GM19193 (cell line): ENCODE data around the gene LBHD2.

Experiments
- POLR2A ChIP-seq: IDR thresholded peaks from 4 replicates; pipeline ENCODE4 v1.6.1; 2011; ENCODE audit not compliant: insufficient read depth, insufficient read length; ENCODE audit errors: extremely low read depth

The LBHD2 gene

DNA sequence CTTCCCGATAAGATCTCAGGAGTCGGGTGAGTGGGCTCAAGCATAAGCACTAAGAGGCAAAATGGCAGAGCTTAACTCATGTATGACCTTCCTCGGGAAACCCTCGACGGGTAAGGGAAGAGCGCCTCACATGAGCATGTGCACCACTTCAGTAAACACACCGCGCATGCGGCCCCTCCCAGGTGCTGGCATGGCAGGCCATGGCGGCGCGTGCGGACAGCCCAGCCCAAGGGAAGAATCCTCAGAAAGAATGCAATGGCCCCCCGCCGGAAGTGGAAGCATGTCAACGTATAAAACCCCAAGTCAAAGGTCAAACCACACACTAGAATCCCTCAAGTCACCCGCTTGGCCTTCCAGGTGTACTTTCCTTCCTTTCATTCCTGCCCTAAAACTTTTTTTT is 32.6 kb downstream of the LBHD2 start:
- no peak for TF ChIP-seq POLR2A

GRCh38 chr14:103118018-103118662 is 34.1 kb downstream of the LBHD2 start:
- TF ChIP-seq POLR2A, result no peak

GRCh38 chr14:103118663-103119404 is 34.8 kb downstream of the LBHD2 start:
- TF ChIP-seq POLR2A, result no peak

DNA sequence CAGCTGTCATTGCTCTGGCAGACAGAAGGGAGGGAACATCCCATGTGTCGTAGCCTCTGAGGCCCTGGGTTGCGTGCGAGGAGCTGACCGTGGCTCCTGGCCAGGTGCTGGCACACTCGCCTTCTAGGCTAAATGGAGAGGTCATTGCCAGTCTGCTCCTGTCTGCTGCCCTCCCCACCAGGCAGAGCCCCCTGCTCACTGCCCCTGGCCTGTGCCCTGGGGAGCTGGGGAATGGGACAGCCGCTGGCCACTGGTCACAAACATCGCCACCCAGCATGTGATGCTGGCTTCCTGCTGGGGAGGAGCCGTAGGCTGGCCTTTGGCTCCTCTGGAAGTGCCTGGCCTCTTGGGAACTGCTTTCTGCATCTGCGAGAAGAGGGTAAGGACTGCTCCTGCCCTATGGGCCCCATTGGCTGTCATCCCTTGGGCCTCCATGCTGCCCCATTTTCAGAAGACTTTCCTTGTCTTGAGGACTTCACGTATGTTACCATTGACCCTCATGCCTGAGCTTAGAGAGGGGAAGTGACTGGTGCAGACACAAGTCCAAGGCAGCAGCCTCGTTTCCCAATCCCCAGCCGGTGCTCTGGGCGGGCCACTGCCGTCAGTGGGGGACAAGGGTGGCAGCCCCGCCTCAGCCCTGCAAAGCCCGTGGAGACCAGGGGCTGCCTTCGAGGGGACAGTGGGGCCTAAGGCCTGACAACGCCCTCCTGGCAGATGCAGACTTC is 37.3 kb downstream of the LBHD2 start:
- no peak for TF ChIP-seq POLR2A

- TF ChIP-seq POLR2A, result no peak
Observed at GRCh38 chr14:103121846-103122584, 38.0 kb downstream of the LBHD2 start.

- no peak for TF ChIP-seq POLR2A
Observed at GRCh38 chr14:103122585-103122946, 38.6 kb downstream of the LBHD2 start.

DNA sequence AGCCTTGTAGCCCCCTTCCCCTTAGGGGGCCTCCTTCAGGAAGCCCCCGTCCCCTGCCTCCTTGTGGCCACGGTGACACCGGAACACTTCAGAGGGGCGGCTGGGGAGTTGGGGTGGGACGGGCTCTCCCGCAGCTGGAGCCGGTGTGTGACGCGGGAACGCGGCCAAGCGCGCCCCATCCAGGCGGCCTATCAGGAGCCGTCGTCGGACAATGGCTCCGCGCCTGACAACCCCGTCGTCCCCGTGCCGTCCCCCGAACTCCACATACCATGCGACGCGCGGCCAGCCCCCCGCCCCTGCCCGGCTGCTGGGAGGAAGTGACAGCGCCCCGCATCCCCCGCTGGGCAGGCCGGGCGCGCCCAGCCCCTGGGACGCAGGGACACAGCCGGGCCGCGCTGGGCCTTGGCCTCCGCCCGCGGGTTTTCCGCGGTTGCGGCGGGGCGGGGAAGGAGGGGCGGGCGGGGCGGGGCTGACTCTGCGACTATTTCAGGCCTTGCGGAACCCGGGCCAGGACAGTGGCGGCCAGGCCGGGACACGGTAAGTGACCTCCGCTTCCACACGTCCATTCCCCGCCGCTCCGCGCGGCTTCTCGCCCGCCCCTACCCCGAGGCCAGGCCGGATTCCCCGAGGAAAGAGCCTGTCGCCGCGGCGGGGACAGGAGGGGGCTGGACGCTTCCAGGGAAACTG is 39.1 kb downstream of the LBHD2 start, which contains the start of gene TNFAIP2:
TNFAIP2 (plus strand) TSS at position 515 of the 687 bp plus-strand sequence. CDS start 2,997 bp downstream, outside the sequence.
- peak; percentile 62 for TF ChIP-seq POLR2A

DNA sequence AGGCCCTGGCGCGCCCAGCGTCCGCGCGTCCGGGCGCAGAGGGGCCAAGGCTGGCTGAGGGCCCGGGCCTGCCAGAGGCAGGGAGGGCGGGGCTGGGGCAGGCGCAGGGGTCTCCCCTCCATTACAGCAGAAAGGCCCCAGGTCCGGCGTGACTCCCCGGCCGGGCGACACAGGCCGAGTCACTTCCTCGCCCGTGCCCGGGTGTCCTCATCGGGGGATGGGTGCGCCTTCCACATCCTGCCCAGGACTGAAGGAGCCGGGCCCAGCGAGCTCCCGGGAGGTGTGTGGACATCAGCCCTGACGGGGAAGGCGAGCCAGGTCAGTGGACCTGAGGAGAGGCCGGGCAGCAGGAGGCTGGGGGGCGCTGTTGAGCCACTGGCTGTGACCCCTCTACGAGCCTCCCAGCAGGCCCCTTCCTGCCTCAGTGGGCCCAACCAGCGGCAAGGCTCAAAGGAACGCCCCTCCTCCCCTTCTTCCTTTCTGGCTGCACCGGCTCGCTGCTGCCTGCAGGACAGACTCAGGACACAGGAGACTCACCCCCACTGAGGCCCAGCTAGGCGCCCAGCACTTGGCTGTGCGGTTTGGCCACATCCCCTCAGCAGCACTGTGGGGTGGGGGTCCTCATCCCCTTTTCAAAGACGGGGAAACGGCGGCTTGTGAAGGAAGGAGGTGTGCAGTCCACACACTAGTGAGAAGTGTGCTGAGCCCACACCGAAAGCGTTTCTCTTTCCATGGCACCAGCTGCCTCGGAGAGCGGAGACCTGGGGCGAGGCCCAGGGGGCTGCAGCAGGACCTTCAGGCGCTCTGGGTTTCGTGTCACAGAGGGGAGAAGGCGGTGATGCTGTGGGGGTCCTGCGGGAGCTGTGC is 39.9 kb downstream of the LBHD2 start:
- TF ChIP-seq POLR2A, result no peak

DNA sequence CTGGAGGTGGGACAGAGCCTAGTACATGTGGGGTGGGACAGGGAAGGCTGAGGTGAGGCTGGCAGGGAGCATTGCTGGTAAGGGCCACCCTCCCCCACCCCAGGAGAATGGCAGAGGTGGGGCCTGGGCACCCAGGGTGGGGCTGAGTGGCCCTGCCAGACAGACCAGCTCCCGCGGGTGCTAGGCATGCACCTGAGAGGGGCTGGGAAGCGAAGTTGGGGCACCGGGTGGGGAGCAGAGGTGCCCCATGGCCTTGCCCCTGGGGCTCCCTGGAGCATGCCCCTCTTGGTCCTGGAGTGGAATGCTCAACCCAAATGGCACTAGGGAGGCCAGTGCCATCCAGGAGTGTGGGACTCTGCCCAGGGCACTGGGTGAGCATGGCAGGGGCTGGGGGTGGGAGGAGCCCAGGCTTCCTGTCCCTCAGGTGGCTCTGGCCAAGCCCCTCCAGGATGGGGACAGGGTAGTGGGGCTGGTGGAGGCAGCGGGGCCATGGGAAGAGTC is 40.5 kb downstream of the LBHD2 start:
- TF ChIP-seq POLR2A, result no peak

DNA sequence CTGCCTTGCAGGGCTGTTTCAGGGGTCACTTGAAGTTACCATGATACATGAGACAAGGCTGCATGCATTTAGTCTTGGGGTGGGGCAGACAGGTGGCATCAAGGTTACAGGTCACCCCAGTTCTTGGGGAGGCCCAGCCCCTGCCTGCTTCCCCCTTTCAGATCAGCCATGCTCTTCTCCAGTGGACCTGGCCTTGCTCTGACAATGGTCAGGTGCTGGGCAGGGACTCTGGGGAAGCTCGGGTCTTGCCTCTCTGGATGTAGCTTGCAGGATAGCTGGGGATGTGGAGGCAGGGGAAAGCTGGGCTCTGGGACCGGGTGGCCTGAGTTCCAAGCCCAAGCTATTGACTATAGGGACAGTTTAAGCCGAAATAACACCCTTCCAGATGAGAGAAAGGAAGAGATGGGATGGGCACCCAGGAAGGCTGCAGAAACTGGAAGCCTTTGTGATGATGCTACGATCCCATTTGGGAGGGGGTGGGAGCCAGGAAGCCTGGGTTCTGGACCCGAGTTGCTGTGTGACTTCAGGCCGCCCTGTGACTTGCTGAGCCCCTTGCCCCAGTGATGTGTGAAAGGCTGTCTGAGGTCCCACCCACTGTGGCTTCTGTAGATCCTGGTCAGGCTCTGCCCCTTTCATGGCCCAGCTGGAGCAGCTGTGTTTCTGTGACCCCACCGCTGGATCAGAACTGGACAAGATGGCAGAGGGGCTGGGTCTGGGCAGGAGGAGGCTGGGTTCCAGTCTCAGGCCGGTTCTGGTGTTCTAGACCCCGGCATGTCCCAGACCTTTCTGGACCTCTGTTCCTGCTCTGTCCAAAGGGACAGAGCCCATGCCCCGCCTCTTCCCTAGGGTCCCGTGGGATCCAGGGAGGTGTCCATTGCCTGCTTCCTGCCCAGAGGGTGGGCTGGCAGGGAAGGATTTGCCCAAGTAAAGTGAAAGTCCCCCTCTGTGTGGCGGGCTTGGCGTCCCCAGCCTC is 41.4 kb downstream of the LBHD2 start:
- TF ChIP-seq POLR2A, result no peak

DNA sequence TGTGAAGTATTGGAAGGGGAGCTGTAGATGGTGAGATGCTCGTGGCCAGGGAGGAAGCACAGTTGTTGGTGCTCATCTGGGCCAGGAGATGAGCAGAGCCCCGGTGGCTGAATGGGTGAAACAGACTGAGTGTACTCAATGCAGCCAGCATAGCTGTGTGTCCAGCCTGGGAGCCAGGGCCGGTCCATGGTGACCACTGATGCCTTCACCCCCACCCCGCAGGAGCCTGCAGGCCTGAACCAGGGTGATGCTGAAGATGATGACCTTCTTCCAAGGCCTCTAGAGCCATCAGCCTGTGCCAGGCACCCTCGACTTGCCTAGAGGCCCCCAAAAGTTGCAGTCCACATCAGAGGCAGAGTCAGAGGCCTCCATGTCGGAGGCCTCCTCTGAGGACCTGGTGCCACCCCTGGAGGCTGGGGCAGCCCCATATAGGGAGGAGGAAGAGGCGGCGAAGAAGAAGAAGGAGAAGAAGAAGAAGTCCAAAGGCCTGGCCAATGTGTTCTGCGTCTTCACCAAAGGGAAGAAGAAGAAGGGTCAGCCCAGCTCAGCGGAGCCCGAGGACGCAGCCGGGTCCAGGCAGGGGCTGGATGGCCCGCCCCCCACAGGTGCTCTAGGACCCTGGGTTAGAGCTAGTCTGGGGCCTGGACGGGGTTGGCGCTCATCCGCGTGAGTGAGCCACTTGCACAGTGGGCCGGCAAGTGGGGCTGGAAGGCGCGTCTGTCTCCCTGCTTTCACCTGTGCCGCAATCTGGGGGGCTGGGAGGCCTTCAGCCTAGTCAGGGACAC is 42.3 kb downstream of the LBHD2 start:
- TF ChIP-seq POLR2A, result no peak
